ENCODE results near the gene SLC13A5.

DNA sequence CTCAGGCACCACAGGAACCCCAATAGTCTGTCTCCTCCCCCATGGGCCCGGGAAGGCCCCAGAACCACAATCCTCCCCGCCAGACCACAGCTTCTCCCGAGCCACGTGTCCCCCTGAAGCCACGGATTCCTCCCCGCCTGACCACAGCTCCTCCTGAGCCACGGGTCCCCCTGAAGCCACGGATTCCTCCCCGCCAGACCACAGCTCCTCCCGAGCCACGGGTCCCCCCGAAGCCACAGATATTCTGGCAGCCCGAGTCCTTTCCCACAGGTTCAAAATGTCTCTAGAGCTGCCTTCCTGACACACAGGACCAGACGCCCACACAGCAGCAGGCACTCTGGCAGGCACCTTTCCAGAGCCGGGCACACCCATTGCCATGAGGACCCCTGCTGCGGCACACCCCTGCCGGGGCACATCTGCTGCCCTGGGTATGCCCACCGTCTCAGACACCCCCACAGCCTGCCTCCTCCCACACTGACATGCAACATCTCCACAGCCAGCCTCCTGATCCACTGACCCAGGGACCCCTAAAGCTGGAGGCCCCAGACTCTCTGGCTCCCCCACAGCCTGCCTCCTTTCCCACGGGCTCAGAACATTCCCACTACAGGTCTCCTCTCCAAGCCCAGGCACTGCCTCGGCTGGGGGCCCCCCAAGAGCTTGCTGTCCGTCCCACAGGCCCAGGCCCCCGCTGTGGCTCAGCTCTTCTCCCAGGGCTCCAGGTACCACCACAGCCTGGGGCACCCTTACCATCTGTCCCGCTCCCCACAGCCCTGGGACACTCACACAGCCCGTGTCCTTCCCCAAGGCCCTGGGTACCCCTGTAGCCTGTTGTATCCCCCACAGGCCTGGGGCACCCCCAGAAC lies 74.9 kb downstream of the SLC13A5 start:
- no peak for TF ChIP-seq EZH2 (IDR thresholded peaks at IDR 0.05; ENCODE audit: borderline replicate concordance, insufficient read depth, low read depth, low read length, poor library complexity, severe bottlenecking)
- TF ChIP-seq, protein P1, sequence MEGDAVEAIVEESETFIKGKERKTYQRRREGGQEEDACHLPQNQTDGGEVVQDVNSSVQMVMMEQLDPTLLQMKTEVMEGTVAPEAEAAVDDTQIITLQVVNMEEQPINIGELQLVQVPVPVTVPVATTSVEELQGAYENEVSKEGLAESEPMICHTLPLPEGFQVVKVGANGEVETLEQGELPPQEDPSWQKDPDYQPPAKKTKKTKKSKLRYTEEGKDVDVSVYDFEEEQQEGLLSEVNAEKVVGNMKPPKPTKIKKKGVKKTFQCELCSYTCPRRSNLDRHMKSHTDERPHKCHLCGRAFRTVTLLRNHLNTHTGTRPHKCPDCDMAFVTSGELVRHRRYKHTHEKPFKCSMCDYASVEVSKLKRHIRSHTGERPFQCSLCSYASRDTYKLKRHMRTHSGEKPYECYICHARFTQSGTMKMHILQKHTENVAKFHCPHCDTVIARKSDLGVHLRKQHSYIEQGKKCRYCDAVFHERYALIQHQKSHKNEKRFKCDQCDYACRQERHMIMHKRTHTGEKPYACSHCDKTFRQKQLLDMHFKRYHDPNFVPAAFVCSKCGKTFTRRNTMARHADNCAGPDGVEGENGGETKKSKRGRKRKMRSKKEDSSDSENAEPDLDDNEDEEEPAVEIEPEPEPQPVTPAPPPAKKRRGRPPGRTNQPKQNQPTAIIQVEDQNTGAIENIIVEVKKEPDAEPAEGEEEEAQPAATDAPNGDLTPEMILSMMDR (IDR thresholded peaks at IDR 0.05) = no peak

Measured in B cell (primary cell).